HepG2 (cell line): ENCODE measurements around the gene CIB1. TPM values are rescaled to one million over a fixed set of nuclear protein-coding genes. Genes with fewer than 3 reads are reported as not detected.

Source experiments
- CENPX ChIP-seq: sonication (generic); formaldehyde crosslinking; IDR thresholded peaks from 2 replicates; pipeline ENCODE4 v1.9.0; 2021; ENCODE audit warnings: mild to moderate bottlenecking, missing genetic modification reagents, moderate library complexity
- DR1 ChIP-seq: sonication (generic); formaldehyde crosslinking; IDR thresholded peaks from 2 replicates; pipeline ENCODE4 v1.8.0; 2021; ENCODE audit warnings: mild to moderate bottlenecking, missing genetic modification reagents, inconsistent platforms
- HDAC2 ChIP-seq: sonication (generic); formaldehyde crosslinking; IDR thresholded peaks from 2 replicates; pipeline ENCODE4 v1.4.0; 2020; ENCODE audit warnings: missing genetic modification reagents
- KAT7 ChIP-seq: IDR thresholded peaks from 2 replicates; pipeline ENCODE4 v1.6.1; 2018; ENCODE audit warnings: borderline replicate concordance, missing compliant biosample characterization
- KLF15 ChIP-seq: sonication (generic); formaldehyde crosslinking; IDR thresholded peaks from 2 replicates; pipeline ENCODE4 v1.8.1; 2023; ENCODE audit warnings: borderline replicate concordance, mild to moderate bottlenecking, inconsistent platforms, missing genetic modification reagents, mixed read lengths
- MED1 ChIP-seq: sonication (generic); formaldehyde crosslinking; IDR thresholded peaks from 2 replicates; pipeline ENCODE4 v1.4.0; 2020; ENCODE audit warnings: missing genetic modification reagents
- NFE2 ChIP-seq: sonication (generic); formaldehyde crosslinking; IDR thresholded peaks from 2 replicates; pipeline ENCODE4 v1.4.0; 2020; ENCODE audit warnings: missing genetic modification reagents
- PAWR ChIP-seq: sonication (generic); formaldehyde crosslinking; IDR thresholded peaks from 2 replicates; pipeline ENCODE4 v1.4.0; 2020; ENCODE audit warnings: missing genetic modification reagents, mild to moderate bottlenecking, borderline replicate concordance
- SALL1 ChIP-seq: sonication (generic); formaldehyde crosslinking; IDR thresholded peaks from 2 replicates; pipeline ENCODE4 v1.8.0; 2022; ENCODE audit warnings: mild to moderate bottlenecking, missing genetic modification reagents
- ZMYM2 ChIP-seq: sonication (generic); formaldehyde crosslinking; IDR thresholded peaks from 2 replicates; pipeline ENCODE4 v1.8.0; 2022; ENCODE audit warnings: mild to moderate bottlenecking, missing genetic modification reagents
- ZNF224 ChIP-seq: sonication (generic); formaldehyde crosslinking; IDR thresholded peaks from 2 replicates; pipeline ENCODE4 v1.5.0; 2020; ENCODE audit warnings: mild to moderate bottlenecking, missing genetic modification reagents
- ZNF274 ChIP-seq: sonication (generic); formaldehyde crosslinking; IDR thresholded peaks from 2 replicates; pipeline ENCODE4 v1.5.1; 2020; ENCODE audit warnings: mild to moderate bottlenecking, missing genetic modification reagents
- ZNF292 ChIP-seq: sonication (generic); formaldehyde crosslinking; IDR thresholded peaks from 2 replicates; pipeline ENCODE4 v1.8.1; 2022; ENCODE audit warnings: mild to moderate bottlenecking, low read depth, missing genetic modification reagents, borderline replicate concordance
- ZNF317 ChIP-seq: sonication (generic); formaldehyde crosslinking; IDR thresholded peaks from 2 replicates; pipeline ENCODE4 v1.5.0; 2020; ENCODE audit warnings: mild to moderate bottlenecking, missing genetic modification reagents
- ZNF407 ChIP-seq: sonication (generic); formaldehyde crosslinking; IDR thresholded peaks from one replicate; pipeline ENCODE4 v1.5.1; 2020; ENCODE audit warnings: mild to moderate bottlenecking, missing genetic modification reagents; ENCODE audit errors: not compliant biosample characterization
- ZNF430 ChIP-seq: sonication (generic); formaldehyde crosslinking; IDR thresholded peaks from 2 replicates; pipeline ENCODE4 v1.9.0; 2021; ENCODE audit warnings: mild to moderate bottlenecking, missing genetic modification reagents
- ZNF567 ChIP-seq: sonication (generic); formaldehyde crosslinking; IDR thresholded peaks from 2 replicates; pipeline ENCODE4 v1.8.1; 2023; ENCODE audit warnings: mild to moderate bottlenecking, missing genetic modification reagents, borderline replicate concordance
- ZNF878 ChIP-seq: sonication (generic); formaldehyde crosslinking; IDR thresholded peaks from 2 replicates; pipeline ENCODE4 v1.8.1; 2023; ENCODE audit warnings: mild to moderate bottlenecking, missing genetic modification reagents, moderate library complexity
- polyA plus RNA-seq, 8 experiments: library from polyadenylated mRNA; depleted of rRNA in 3 of 8; stranded (reverse) in 7 of 8; unstranded in 1 of 8; fragments of >200 nt; fragmentation: Illumina TruSeq in 4 of 8; extraction: Trizol in 4 of 8; gene quantifications; 2 replicates each; pipeline versions ENCODE4 v1.2.1 to v1.2.3, GENCODE V29; 2011 to 2016; ENCODE audit warnings: low read depth in 4 of 8, missing spikeins in 1 of 8, mixed read lengths in 1 of 8; ENCODE audit not compliant: insufficient read depth in 1 of 8
- total RNA-seq, 5 experiments: library from RNA; depleted of rRNA; stranded (reverse); fragments of >200 nt; fragmentation: Illumina TruSeq; extraction: Trizol; gene quantifications; 2 replicates each; pipeline ENCODE4 v1.2.3, GENCODE V29; 2016; ENCODE audit warnings: low read depth in 1 of 5
- TF ChIP-seq, protein P1 (sequence below): sonication (generic); formaldehyde crosslinking; IDR thresholded peaks from 2 replicates; pipeline ENCODE4 v1.4.0; 2020; ENCODE audit warnings: mild to moderate bottlenecking, missing genetic modification reagents

CIB1 gene
- total and polyA plus RNA-seq, 2 of the 13 experiments (the other 11 are each of a cell fraction or from before 2014, with no cell fraction given) = 38.7 to 72.7 TPM

- TF ChIP-seq ZNF407 (CRISPR knock-in tag) (peak; percentile 63), MED1 (peak; percentile 39; the same call in 1 of the 2 replicates), SALL1 (CRISPR knock-in tag) (peak; percentile 59; the same call in 1 of the 2 replicates), ZNF274 (peak; percentile 86), HDAC2 (CRISPR knock-in tag) (peak; percentile 50), ZNF567 (CRISPR knock-in tag) (0 out of 2 replicates have a peak, but pooled peaks have one; percentile 71), ZMYM2 (CRISPR knock-in tag) (peak; percentile 69; the same call in 1 of the 2 replicates), ZNF224 (peak; percentile 70; the same call in 1 of the 2 replicates), NFE2 (CRISPR knock-in tag) (no peak), ZNF317 (CRISPR knock-in tag) (peak; percentile 51; the same call in 1 of the 2 replicates), CENPX (CRISPR knock-in tag) (no peak), KAT7 (CRISPR knock-in tag) (peak; percentile 57; the same call in 1 of the 2 replicates), ZNF292 (CRISPR knock-in tag) (no peak; the same call in 1 of the 2 replicates), PAWR (CRISPR knock-in tag) (no peak), DR1 (CRISPR knock-in tag) (0 out of 2 replicates have a peak, but pooled peaks have one; percentile 52), ZNF878 (no peak), ZNF430 (peak; percentile 71; the same call in 1 of the 2 replicates), KLF15 (no peak)
- TF ChIP-seq, protein P1, sequence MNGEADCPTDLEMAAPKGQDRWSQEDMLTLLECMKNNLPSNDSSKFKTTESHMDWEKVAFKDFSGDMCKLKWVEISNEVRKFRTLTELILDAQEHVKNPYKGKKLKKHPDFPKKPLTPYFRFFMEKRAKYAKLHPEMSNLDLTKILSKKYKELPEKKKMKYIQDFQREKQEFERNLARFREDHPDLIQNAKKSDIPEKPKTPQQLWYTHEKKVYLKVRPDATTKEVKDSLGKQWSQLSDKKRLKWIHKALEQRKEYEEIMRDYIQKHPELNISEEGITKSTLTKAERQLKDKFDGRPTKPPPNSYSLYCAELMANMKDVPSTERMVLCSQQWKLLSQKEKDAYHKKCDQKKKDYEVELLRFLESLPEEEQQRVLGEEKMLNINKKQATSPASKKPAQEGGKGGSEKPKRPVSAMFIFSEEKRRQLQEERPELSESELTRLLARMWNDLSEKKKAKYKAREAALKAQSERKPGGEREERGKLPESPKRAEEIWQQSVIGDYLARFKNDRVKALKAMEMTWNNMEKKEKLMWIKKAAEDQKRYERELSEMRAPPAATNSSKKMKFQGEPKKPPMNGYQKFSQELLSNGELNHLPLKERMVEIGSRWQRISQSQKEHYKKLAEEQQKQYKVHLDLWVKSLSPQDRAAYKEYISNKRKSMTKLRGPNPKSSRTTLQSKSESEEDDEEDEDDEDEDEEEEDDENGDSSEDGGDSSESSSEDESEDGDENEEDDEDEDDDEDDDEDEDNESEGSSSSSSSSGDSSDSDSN (CRISPR knock-in tag) = peak; percentile 63
Measured at GRCh38 chr15:90249203-90249863, 15.6 kb upstream of the CIB1 start, which contains the start of gene TTLL13 (continued).
